Breast epithelium (tissue), 4 donors: ENCODE data around the gene RPS5. TPM values are rescaled to one million over a fixed set of nuclear protein-coding genes. Genes with fewer than 3 reads are reported as not detected.

Experiments
- DNase-seq, 2 donors: peaks; one replicate each; pipeline ENCODE4 v3.0.0-alpha.2; 2019; ENCODE audit warnings: low spot score in 2 of 2
- H3K27ac ChIP-seq, 2 donors: fragments of 200-600 bp; sonication (generic) in 1 of 2; one replicate each; pipeline ENCODE4 v1.5.1; 2016 to 2019; ENCODE audit warnings: mild to moderate bottlenecking in 1 of 2
- H3K27me3 ChIP-seq, 2 donors: fragments of 200-600 bp; sonication (generic) in 1 of 2; one replicate each; pipeline versions ENCODE4 v1.5.1 to v1.6.0; 2017 to 2019; ENCODE audit warnings: control low read depth in 1 of 2, mild to moderate bottlenecking in 1 of 2
- H3K36me3 ChIP-seq: fragments of 200-600 bp; one replicate; pipeline ENCODE4 v1.5.1; 2019
- H3K4me1 ChIP-seq, 2 donors: fragments of 200-600 bp; sonication (generic); one replicate each; pipeline ENCODE4 v1.5.1; 2016 to 2019; ENCODE audit warnings: control low read depth in 1 of 2
- H3K4me3 ChIP-seq, 3 donors: fragments of 200-600 bp; sonication (generic); 1 replicate in 2 of 3; 2 replicates in 1 of 3; pipeline ENCODE4 v1.5.1; 2016 to 2019; ENCODE audit warnings: mild to moderate bottlenecking in 3 of 3, moderate library complexity in 2 of 3
- H3K9me3 ChIP-seq, 2 donors: fragments of 200-600 bp; sonication (generic) in 1 of 2; one replicate each; pipeline ENCODE4 v1.5.1; 2016 to 2019; ENCODE audit warnings: control low read depth in 1 of 2
- POLR2A ChIP-seq: fragments of 450-650 bp; IDR thresholded peaks from one replicate; pipeline ENCODE4 v1.6.1; 2016; ENCODE audit warnings: antibody characterized with exemption, mild to moderate bottlenecking, moderate library complexity
- POLR2AphosphoS5 ChIP-seq, 3 donors: sonication (generic); formaldehyde crosslinking; IDR thresholded peaks; one replicate each; pipeline ENCODE4 v1.6.1; 2017; ENCODE audit warnings: antibody characterized with exemption in 3 of 3
- intact Hi-C: fragments of 100-400 bp; cut with DNase I; formaldehyde crosslinking; loops from one replicate; pipeline ENCODE4 v1.15.1; 2023; ENCODE audit warnings: low total_unique reads
- total RNA-seq, 3 donors: library from RNA; depleted of rRNA; stranded (reverse); fragments of >200 nt; gene quantifications; one replicate each; pipeline ENCODE4 v1.1.0, GENCODE V29; 2016
- TF ChIP-seq, protein P1 (sequence below), 3 donors: fragments of 450-650 bp; IDR thresholded peaks; one replicate each; pipeline ENCODE4 v1.5.1; 2016 to 2017; ENCODE audit warnings: antibody characterized with exemption in 3 of 3, mild to moderate bottlenecking in 3 of 3, moderate library complexity in 3 of 3

The RPS5 gene
- total RNA-seq, 3 donors from 2014 or later: 1,794 to 2,659 (median 2,022) TPM

DNA sequence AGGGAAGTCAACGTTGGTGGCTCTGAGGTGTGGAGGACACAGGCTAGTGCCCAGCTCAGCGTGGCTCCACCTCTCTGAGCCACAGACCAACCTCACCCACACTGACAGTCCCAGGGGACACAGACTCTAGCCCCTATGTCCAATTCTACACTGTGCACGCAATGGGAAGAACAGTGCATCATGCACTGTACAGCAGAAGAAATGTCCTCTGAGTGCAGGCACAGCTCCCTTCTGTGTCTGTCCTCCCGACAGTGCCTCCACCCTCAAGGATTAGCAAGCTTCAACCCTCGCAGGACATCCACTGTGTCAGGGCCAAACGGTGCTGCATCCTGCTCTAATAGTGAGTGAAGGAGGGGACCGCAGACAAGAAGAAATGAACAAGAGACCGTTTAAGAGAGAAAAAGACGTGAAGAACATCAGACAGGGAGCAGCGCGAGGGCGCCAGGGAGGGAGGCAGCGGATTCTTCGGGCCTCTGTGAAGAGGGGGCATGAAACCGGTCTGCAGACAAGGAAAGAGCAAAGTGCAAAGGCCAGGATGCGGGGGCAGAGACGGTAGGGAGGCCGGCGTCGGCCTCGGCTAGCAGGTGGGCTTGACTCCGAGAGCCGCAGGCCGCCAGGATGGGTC lies 6.9 kb upstream of the RPS5 start:
- no peak for DNase-seq
- H3K27ac ChIP-seq: peak overlapping the region; percentile 92 to 96
- no peaks in the 10 kb centered on the region for H3K9me3 ChIP-seq
- no peaks in the 10 kb centered on the region for H3K36me3 ChIP-seq
- H3K4me3 ChIP-seq: peak overlapping the region; percentile 74 to 92 (median 83)
- peaks cover 4 to 15% of the 10 kb centered on the region in 2 donors for H3K4me1 ChIP-seq
- intact Hi-C loops: no loop called here
- no peaks in the 10 kb centered on the region for H3K27me3 ChIP-seq
- TF ChIP-seq POLR2AphosphoS5 (IDR thresholded peaks at IDR 0.05) (no peak), POLR2A (no peak)
- TF ChIP-seq, protein P1, sequence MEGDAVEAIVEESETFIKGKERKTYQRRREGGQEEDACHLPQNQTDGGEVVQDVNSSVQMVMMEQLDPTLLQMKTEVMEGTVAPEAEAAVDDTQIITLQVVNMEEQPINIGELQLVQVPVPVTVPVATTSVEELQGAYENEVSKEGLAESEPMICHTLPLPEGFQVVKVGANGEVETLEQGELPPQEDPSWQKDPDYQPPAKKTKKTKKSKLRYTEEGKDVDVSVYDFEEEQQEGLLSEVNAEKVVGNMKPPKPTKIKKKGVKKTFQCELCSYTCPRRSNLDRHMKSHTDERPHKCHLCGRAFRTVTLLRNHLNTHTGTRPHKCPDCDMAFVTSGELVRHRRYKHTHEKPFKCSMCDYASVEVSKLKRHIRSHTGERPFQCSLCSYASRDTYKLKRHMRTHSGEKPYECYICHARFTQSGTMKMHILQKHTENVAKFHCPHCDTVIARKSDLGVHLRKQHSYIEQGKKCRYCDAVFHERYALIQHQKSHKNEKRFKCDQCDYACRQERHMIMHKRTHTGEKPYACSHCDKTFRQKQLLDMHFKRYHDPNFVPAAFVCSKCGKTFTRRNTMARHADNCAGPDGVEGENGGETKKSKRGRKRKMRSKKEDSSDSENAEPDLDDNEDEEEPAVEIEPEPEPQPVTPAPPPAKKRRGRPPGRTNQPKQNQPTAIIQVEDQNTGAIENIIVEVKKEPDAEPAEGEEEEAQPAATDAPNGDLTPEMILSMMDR (IDR thresholded peaks at IDR 0.05): no peak

DNA sequence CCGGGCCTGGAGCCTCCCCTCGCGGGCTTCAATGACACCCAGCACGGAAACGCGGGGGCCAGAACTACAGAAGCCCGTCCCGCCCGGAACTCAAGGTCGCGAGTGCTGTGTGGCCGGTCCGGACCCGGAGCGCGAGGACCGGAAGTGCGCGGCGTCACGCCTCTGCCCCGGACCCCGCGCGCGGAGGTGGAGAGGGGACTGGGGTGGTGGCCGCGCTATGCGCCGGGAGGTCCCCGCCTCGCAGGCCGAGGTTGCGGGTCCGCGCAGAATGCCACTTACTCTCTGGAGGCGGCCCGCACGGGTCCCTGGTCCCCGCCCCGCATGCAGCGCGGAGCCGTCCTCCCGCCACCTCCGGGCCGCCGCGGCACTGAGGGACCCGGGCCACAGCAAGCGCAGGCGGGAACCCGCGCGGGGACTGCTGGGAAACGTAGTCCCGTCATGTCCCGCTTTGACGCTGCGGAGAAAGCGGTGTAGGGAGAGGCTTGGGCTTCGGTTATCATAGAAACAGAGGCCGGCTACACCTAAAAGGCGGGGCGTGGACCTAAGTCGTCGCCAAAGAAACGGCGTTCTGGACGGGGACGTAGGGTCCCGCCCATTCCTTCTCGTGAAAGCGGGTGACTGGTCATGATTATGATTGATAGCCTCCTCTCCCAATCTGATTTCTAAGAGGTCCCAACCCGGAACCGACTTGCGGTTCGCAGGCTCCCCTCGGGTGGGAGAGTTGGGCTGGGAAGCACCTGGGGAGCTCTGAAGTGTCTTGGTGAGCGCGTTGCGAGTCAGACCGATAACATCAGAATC lies 6.2 kb upstream of the RPS5 start, which contains the start of gene ZNF837:
TSS of gene ZNF837 (minus strand) at position 369 of the 798 bp plus-strand sequence. CDS start 11,698 bp downstream, outside the sequence.
- H3K27me3 ChIP-seq: no peaks in the 10 kb centered on the region
- TF ChIP-seq POLR2A (peak; percentile 69), POLR2AphosphoS5 (IDR thresholded peaks at IDR 0.05) (peak; percentile 86 to 94 (median 90))
- TF ChIP-seq, protein P1 (IDR thresholded peaks at IDR 0.05): peak in 1 of 3 donors; percentile 31
- DNase-seq: peak; percentile 99
- no peaks in the 10 kb centered on the region for H3K36me3 ChIP-seq
- intact Hi-C loops: no loop called here
- no peaks in the 10 kb centered on the region for H3K9me3 ChIP-seq
- peak within 1 kb of the TSS; percentile 74 to 92 (median 83) for H3K4me3 ChIP-seq
- peak within 1 kb of the TSS; percentile 92 to 96 for H3K27ac ChIP-seq
- H3K4me1 ChIP-seq: peaks cover 10 to 22% of the 10 kb centered on the region in 2 donors

DNA sequence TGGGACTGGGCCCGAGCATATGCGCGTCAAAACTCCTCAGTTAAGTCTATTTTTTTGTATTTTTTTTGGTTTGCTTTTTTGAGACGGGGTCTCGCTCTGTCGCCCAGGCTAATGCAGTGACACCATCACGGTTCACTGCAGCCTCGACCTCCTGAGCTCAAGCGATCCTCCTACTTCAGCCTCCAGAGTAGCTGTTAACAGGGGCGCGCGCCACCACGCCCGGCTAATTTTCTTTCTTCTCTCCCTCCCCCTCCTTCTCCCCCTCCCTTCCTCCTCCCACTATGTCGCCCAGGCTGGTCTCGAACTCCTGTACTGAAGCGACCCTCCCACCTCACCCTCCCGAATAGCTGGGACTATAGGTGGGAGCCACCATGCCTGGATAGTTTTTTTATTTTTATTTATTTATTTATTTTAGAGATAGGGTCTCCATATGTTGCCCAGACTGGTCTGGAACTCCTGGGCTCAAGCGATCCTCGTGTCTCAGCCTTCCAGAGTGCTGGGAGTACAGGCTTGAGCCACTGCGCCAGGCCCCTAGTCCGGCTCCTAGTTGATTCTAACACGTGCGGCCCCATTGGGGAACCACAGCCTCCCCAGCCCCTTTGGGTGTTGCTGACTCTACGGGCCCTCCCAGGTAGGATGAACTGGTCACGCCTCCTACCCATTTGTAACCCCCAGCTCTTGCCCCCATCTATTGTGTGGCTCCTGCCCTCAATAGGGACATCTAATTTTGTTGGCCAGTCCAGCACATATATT lies 5.4 kb upstream of the RPS5 start:
- no peaks in the 10 kb centered on the region for H3K27me3 ChIP-seq
- intact Hi-C loops: no loop called here
- TF ChIP-seq, protein P1 (IDR thresholded peaks at IDR 0.05): no peak
- TF ChIP-seq POLR2AphosphoS5 (IDR thresholded peaks at IDR 0.05): no peak
- TF ChIP-seq POLR2A: no peak
- peak overlapping the region; percentile 74 to 92 (median 83) for H3K4me3 ChIP-seq
- H3K9me3 ChIP-seq: no peaks in the 10 kb centered on the region
- H3K36me3 ChIP-seq: no peaks in the 10 kb centered on the region
- H3K27ac ChIP-seq: peak overlapping the region; percentile 92 to 96
- peaks cover 12 to 24% of the 10 kb centered on the region in 2 donors for H3K4me1 ChIP-seq
- DNase-seq: no peak

DNA sequence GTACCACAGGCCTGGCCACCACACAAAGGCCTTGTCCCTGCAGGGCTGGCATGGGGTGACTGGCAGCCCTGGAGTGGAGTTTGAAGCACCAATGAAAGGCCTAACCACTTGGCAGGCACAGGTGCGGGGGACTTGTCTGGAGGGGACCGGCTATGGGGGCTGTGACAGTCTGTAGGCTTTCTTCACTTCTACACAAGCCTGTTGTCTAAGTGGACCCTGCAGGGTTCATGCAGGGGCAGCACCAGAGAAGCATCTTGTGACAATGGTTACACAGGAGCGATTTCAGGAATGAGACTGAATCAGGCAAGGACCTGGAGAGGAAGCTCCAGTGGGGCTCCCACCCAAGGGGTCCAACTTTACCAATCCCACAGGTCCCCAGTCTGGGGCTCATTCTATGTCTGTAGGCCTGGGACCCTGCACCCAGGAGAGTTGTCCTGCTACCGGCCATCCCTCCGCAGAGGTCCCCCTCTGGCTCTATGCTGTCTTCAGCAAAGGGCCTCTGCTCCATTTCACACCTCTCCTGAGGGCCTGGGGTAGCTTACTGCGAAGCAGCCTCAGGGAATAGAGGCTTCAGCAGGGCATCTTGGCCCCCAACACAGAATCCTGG lies 4.0 kb upstream of the RPS5 start:
- intact Hi-C loops: no loop called here
- no peaks in the 10 kb centered on the region for H3K36me3 ChIP-seq
- H3K9me3 ChIP-seq: no peaks in the 10 kb centered on the region
- peaks cover 16 to 29% of the 10 kb centered on the region in 2 donors for H3K4me1 ChIP-seq
- TF ChIP-seq POLR2AphosphoS5 (IDR thresholded peaks at IDR 0.05): no peak
- TF ChIP-seq, protein P1 (IDR thresholded peaks at IDR 0.05): no peak
- TF ChIP-seq POLR2A: no peak
- no peak for DNase-seq
- no peaks in the 10 kb centered on the region for H3K27me3 ChIP-seq
- no peak overlapping the region for H3K4me3 ChIP-seq
- H3K27ac ChIP-seq: no peak overlapping the region
